Activated T-helper 1 cell treated with anti-CD3 and anti-CD28 coated beads, Interleukin-2, amount 50 U/mL, for 16 hours (primary cell): ENCODE data around the gene RIPPLY2.
"Not testable (repeated sequence)": the region's sequence is repeated elsewhere in the genome, so short reads cannot be mapped to it uniquely, and the experiment has no call there.

Experiments used
- DNase-seq, 2 donors: peaks; one replicate each; pipeline ENCODE4 v3.0.0-alpha.2; 2020; ENCODE audit warnings: low read depth in 1 of 2, low spot score in 1 of 2

The RIPPLY2 gene

GRCh38 chr6:83897094-83897493, 43.9 kb downstream of the RIPPLY2 start:
- DNase-seq: not testable (repeated sequence)

DNA sequence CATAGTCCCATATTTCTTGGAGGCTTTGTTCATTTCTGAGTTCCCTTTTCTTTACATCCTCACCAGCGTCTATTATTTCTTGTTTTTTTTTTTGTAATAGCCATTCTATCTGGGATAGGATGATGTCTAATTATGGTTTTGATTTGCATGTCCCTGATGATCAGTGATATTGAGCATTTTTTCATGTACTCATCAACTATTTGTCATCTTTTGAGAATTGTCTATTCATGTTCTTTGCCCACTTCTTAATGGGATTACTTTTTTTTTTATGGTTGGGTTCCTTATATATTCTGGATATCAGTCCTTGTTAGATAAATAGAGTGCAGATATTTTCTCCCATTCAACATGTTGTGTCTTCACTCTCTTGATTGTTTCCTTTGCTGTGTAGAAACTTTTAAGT, 48.5 kb downstream of the RIPPLY2 start:
- DNase-seq: no peak

GRCh38 chr6:83904395-83904794, 51.2 kb downstream of the RIPPLY2 start:
- DNase-seq: no peak

- DNase-seq: no peak
These were observed 52.5 kb downstream of the RIPPLY2 start for GRCh38 chr6:83905648-83906047.
